ENCODE data around the gene ELP1.

DNA sequence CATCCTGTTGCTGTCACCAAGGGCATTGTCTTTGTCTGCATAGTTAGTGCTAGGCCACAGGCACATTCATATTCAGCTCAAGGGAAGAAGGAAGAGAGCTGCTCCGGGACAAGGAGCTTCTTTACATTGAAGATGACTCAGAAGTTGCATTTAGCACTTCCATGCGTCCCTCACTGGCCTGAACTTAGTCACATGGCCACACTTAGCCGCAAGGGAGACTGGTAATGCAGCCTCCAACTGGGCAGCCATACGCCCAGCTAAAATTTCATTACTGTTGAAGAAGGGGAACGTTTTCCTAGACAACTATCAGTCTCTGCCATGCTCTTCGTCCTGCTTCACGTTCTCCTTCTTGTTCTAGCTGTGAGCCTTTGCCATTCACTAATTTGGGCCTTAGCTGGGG is 98.1 kb downstream of the ELP1 start:
- TF ChIP-seq, protein P1, sequence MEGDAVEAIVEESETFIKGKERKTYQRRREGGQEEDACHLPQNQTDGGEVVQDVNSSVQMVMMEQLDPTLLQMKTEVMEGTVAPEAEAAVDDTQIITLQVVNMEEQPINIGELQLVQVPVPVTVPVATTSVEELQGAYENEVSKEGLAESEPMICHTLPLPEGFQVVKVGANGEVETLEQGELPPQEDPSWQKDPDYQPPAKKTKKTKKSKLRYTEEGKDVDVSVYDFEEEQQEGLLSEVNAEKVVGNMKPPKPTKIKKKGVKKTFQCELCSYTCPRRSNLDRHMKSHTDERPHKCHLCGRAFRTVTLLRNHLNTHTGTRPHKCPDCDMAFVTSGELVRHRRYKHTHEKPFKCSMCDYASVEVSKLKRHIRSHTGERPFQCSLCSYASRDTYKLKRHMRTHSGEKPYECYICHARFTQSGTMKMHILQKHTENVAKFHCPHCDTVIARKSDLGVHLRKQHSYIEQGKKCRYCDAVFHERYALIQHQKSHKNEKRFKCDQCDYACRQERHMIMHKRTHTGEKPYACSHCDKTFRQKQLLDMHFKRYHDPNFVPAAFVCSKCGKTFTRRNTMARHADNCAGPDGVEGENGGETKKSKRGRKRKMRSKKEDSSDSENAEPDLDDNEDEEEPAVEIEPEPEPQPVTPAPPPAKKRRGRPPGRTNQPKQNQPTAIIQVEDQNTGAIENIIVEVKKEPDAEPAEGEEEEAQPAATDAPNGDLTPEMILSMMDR (IDR thresholded peaks at IDR 0.05): no peak
- TF ChIP-seq, protein P2, sequence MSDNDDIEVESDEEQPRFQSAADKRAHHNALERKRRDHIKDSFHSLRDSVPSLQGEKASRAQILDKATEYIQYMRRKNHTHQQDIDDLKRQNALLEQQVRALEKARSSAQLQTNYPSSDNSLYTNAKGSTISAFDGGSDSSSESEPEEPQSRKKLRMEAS (IDR thresholded peaks at IDR 0.05): no peak
- TF ChIP-seq, protein P3, sequence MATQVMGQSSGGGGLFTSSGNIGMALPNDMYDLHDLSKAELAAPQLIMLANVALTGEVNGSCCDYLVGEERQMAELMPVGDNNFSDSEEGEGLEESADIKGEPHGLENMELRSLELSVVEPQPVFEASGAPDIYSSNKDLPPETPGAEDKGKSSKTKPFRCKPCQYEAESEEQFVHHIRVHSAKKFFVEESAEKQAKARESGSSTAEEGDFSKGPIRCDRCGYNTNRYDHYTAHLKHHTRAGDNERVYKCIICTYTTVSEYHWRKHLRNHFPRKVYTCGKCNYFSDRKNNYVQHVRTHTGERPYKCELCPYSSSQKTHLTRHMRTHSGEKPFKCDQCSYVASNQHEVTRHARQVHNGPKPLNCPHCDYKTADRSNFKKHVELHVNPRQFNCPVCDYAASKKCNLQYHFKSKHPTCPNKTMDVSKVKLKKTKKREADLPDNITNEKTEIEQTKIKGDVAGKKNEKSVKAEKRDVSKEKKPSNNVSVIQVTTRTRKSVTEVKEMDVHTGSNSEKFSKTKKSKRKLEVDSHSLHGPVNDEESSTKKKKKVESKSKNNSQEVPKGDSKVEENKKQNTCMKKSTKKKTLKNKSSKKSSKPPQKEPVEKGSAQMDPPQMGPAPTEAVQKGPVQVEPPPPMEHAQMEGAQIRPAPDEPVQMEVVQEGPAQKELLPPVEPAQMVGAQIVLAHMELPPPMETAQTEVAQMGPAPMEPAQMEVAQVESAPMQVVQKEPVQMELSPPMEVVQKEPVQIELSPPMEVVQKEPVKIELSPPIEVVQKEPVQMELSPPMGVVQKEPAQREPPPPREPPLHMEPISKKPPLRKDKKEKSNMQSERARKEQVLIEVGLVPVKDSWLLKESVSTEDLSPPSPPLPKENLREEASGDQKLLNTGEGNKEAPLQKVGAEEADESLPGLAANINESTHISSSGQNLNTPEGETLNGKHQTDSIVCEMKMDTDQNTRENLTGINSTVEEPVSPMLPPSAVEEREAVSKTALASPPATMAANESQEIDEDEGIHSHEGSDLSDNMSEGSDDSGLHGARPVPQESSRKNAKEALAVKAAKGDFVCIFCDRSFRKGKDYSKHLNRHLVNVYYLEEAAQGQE (IDR thresholded peaks at IDR 0.05): no peak
- TF ChIP-seq, protein P4, sequence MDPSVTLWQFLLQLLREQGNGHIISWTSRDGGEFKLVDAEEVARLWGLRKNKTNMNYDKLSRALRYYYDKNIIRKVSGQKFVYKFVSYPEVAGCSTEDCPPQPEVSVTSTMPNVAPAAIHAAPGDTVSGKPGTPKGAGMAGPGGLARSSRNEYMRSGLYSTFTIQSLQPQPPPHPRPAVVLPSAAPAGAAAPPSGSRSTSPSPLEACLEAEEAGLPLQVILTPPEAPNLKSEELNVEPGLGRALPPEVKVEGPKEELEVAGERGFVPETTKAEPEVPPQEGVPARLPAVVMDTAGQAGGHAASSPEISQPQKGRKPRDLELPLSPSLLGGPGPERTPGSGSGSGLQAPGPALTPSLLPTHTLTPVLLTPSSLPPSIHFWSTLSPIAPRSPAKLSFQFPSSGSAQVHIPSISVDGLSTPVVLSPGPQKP (IDR thresholded peaks at IDR 0.05; ENCODE audit: low read depth, low read length): no peak
- TF ChIP-seq EP300 (IDR thresholded peaks at IDR 0.05): no peak
- no peak for TF ChIP-seq HOXB13 (CRISPR knock-in tag; IDR thresholded peaks at IDR 0.05; ENCODE audit: low read depth)
- TF ChIP-seq RFX5 (IDR thresholded peaks at IDR 0.05): no peak
- TF ChIP-seq RARB (CRISPR knock-in tag; IDR thresholded peaks at IDR 0.05): no peak
- TF ChIP-seq JUNB (IDR thresholded peaks at IDR 0.05): no peak
- TF ChIP-seq ZSCAN20 (CRISPR knock-in tag; IDR thresholded peaks at IDR 0.05): no peak
- TF ChIP-seq CHD2 (IDR thresholded peaks at IDR 0.05; ENCODE audit: low read length, partially characterized antibody): no peak
- TF ChIP-seq, protein P5, sequence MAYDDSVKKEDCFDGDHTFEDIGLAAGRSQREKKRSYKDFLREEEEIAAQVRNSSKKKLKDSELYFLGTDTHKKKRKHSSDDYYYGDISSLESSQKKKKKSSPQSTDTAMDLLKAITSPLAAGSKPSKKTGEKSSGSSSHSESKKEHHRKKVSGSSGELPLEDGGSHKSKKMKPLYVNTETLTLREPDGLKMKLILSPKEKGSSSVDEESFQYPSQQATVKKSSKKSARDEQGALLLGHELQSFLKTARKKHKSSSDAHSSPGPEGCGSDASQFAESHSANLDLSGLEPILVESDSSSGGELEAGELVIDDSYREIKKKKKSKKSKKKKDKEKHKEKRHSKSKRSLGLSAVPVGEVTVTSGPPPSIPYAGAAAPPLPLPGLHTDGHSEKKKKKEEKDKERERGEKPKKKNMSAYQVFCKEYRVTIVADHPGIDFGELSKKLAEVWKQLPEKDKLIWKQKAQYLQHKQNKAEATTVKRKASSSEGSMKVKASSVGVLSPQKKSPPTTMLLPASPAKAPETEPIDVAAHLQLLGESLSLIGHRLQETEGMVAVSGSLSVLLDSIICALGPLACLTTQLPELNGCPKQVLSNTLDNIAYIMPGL (CRISPR knock-in tag; IDR thresholded peaks at IDR 0.05; ENCODE audit: borderline replicate concordance): no peak
- TF ChIP-seq POLR2A (IDR thresholded peaks at IDR 0.05; ENCODE audit: low read length): no peak
- TF ChIP-seq ZFP36 (IDR thresholded peaks at IDR 0.05; ENCODE audit: borderline replicate concordance, partially characterized antibody): no peak
